CD4-positive, alpha-beta T cell treated with Interleukin-10 for 1 hour (primary cell): Measurements from ENCODE around the gene C16orf74.
A peak's percentile ranks its signal among the peaks of the same experiment; 100 is the strongest.

ENCODE experiments used
- DNase-seq: peaks from one replicate; pipeline ENCODE4 v3.0.0-alpha.2; 2020

Gene C16orf74

GRCh38 chr16:85667841-85668413 is 83.0 kb downstream of the C16orf74 start:
- no peak for DNase-seq

- DNase-seq: no peak
These were observed 83.6 kb downstream of the C16orf74 start for GRCh38 chr16:85667261-85667660.

GRCh38 chr16:85665929-85666328 is 85.0 kb downstream of the C16orf74 start:
- DNase-seq: no peak

GRCh38 chr16:85665373-85665740 is 85.5 kb downstream of the C16orf74 start:
- DNase-seq: no peak

GRCh38 chr16:85664580-85665372 is 86.1 kb downstream of the C16orf74 start:
- DNase-seq: no peak

- DNase-seq: no peak
These were observed 87.0 kb downstream of the C16orf74 start for GRCh38 chr16:85663891-85664321.

- DNase-seq: no peak
These were observed 87.7 kb downstream of the C16orf74 start for GRCh38 chr16:85662976-85663830.

- DNase-seq: no peak
These were observed 88.4 kb downstream of the C16orf74 start for GRCh38 chr16:85662482-85662812.

GRCh38 chr16:85661740-85662481 is 89.0 kb downstream of the C16orf74 start:
- DNase-seq: no peak

GRCh38 chr16:85660843-85661739 is 89.8 kb downstream of the C16orf74 start:
- no peak for DNase-seq

GRCh38 chr16:85659805-85660511 is 90.9 kb downstream of the C16orf74 start:
- peak; percentile 63 for DNase-seq

- no peak for DNase-seq
These were observed 91.6 kb downstream of the C16orf74 start for GRCh38 chr16:85659336-85659735.

- DNase-seq: no peak
These were observed 92.2 kb downstream of the C16orf74 start for GRCh38 chr16:85658504-85659326.

- DNase-seq: no peak
These were observed 92.9 kb downstream of the C16orf74 start for GRCh38 chr16:85657996-85658395.
